Endothelial cell of hepatic sinusoid (primary cell): ENCODE results near the gene MAP2K5.
"Not testable (repeated sequence)": the region's sequence is repeated elsewhere in the genome, so short reads cannot be mapped to it uniquely, and the experiment has no call there.

Source experiments
- in situ Hi-C: cut with HindIII; loops from 2 replicates; pipeline ENCODE4 v1.10.0; 2017; ENCODE audit warnings: low sequenced_read_pairs

MAP2K5 gene

DNA sequence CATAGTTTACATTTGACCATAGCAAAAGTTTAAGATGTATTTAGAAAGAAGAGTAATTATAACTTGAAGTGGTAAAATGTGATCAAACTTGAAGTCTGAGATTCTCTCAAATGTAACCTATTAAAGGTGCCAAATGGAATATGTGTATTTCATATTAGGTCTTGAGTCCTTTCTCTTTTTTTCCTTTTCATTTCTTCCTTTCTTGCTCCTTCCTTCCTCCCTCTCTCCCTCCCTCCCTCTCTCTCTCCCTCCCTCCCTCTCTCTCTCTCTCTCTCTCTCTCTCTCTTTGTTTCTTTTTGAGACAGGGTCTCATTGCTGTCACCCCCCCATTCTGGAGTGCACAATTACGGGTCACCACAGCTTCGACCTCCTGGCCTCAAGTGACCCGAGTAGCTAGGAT lies 47.7 kb downstream of the MAP2K5 start:
- in situ Hi-C loops: no loop called here

DNA sequence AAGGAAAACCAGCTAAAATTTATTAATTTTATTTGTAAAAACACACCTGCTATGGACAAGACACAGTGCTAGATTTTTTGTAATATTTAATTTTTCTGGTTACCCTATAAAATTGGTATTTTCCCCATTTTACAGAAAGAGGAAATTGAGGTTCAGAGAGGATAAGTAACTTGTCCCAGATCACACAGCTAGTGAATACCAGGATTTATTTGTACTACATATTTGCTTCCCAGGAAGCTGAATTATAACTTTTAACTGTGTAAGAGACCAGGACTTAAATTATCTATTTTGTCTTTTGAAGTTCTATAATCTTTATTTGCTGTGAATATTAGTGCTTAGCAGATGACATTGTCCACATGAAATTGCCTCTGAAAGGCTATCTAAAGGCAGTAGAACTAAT lies 49.7 kb downstream of the MAP2K5 start:
- in situ Hi-C loops: no loop called here

DNA sequence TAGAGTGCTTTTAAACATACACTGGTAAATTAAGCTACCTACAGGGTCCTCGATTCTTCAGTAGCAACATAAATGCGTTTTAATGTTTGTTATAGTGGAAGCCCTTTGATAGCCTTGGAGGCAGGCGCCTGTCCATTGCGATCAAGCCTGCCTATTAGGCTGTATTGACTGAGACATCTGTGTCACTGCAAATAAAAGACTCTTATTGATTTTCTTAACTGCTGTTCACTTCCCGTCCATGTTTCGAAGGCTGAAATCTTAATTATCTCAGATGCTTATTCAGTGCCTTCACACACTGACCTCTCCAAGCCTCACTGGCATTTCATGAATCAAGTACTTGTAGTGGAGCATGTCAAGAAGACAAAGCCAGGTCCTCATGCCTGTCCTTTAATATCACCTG lies 51.1 kb downstream of the MAP2K5 start:
- in situ Hi-C loops: no loop called here

DNA sequence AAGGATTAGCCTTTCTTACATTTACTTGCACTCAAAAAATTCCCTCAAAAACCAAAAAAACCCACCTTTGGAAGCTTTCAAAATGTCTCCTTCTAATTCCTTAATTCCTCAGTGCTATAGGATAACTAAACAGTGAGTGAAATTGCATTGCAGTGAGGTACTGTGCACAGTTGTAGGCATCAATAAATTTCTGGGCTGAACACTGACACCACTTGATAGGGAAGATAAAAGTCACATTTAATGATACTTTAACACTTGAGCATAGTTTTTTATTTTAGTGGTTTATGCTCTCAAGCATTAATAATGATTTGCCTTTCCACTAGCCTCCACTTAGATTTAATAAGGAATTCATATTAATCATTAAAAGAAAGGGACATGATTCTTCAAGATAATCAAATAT lies 52.3 kb downstream of the MAP2K5 start:
- in situ Hi-C loops: loop anchor here (5.0 kb wide), 1 partner anchor 83 kb away; no protein-coding TSS in a partner anchor

DNA sequence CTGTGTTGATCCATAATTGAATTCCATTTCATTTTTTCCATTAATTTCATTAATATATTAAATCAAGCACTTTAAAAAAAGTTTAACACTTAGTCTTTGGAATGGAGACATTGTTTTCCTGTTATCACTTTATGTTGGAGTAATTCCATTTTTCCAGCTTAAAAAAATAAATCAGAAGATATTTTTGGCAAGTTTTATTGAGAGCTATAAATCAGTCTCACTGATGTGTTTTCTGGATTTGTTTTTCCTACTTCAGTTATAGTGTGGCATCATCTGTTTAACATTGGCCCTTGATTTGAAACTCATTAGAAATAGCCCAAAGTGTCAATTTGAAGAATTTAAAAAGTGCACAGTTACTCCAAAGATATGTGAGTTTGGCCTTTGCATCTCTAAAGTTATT lies 53.1 kb downstream of the MAP2K5 start:
- in situ Hi-C loops: loop anchor here (5.0 kb wide), 1 partner anchor 82 kb away; no protein-coding TSS in a partner anchor

DNA sequence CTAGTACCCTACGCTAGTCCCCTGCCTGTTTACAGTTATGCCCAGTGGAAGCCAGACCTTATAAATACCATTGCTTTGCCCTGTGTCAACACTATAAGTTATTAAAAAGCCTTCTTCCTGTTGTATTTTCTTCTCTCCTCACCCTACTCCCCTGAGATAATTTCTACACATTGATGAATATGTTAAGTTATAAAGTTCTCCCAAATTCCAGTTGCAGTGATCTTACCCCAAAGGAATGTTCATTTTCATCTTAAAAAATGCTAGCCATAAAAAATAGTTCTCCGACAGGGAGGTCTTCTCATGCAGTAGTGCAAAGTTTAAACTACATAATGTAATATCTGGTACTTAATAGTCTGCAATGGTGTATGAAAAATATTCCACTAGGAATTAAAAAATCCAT lies 58.6 kb downstream of the MAP2K5 start:
- in situ Hi-C loops: no loop called here

DNA sequence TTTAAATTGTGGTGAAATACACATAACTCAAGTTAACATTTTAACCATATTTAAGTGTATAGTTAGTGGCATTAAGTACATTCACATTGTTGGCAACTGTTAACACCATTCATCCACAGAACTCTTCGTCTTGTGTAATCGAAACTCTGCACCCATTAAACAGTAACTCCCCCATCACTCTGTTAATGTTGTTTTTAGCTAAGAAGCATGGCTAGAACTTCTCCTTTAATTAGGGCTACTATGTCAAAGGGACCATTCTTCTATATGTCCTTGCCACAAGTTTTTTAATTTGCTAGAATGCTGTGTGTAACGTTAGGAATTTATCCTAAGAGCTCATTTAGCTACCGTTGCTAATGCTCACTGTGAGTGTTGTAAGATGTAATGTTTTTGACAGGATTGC lies 60.6 kb downstream of the MAP2K5 start:
- in situ Hi-C loops: no loop called here

DNA sequence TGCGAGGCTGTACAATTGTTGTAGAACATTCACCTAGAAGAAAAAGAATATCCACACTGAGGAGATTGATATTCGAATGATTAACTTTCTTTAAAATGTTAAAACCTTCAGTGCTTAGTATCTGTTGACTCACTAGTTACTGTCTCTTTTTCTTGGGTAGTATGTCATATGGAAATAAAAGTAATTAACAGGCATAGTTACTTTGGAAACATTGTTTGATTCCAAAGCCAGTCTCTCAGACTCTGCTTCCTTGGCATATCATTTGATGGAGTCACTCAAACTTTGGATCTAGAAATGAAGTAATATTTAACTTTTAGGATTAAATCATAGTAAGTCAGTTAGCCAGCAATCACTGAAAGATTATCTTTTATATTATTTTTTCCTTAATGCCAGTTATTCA lies 63.4 kb downstream of the MAP2K5 start:
- in situ Hi-C loops: no loop called here

DNA sequence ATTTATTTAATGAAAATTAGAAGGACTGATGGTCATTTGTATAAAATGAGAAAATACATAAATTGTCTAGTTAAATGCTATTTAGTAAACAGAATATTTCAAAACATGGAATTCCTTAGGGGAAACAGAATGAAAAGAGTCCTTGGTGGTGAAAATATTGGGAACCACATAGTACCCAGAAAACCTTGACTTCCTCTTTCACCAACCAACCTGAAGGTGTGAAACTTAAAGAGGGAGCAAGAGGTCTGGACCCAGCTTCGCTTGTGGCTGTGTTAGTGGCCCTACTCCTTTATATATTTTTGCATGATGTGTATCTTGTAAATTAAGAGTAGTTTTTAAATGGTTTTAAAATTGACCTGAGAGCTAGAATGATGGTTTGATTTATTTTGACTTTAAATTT lies 64.2 kb downstream of the MAP2K5 start:
- in situ Hi-C loops: no loop called here

DNA sequence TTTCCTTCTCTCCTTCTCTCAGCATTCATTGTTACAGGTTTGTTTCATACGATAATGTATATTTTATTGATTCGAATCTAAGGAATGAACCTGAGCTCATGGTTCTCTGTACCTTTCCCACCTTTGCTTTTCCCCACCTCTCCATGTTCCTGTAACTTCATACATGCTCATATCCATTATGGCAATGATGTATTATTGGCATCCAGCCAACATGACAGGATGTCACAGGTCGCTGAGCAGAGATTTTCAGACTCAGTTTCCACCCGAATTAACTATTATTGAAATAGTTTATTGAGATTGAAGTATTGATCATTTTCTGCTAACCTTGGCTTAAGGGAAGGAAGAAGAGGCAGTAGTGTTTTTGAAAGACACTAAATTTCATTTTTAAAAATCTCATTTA lies 64.8 kb downstream of the MAP2K5 start:
- in situ Hi-C loops: no loop called here

DNA sequence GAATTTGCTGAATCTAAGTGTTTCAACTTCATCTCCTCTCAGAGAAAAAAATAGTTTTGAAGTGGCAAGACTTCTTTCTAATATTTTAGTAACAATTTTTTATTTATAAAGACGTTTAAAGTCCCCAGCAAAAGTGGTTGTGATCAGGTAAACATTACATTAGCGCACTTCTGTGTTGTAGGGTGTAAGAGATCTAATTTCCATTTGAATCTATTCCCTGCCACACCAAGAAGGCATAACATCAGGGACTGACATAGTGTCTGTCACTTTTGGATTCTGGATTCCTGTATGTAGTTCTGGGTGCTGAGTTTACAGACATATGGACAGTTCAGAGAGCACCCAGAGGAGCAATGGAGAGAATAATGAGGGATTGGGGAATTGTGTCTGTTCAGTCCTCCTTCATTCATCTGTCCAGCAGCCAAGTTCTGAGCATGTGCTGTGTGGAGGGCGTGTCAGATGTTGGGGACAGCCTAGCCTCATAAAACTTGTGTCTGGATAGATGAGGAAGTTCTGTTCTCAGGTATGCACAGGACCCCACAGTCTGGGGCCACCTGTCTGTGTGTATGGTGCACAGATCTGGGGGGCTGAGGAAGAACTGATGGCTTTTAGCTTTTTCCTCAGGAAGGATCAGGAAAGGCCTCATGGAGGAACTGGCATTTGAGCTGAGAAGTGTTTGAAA lies 65.6 kb downstream of the MAP2K5 start:
- in situ Hi-C loops: no loop called here

DNA sequence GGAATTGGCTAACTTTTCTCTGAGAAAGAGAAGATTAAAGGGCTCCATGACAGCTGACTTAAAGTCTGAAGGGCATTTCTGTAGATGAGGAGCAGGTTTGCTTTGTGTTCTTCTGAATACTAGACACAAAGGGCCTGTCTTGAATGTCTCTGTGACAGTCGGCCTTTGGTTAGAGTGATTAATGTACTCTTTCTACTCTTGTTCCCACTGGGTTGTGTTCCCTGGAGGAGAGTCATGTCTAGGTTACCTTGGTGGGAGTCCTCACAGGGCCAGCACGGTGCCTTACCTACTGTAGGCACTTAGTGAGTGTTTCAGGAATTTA lies 66.1 kb downstream of the MAP2K5 start:
- in situ Hi-C loops: no loop called here

DNA sequence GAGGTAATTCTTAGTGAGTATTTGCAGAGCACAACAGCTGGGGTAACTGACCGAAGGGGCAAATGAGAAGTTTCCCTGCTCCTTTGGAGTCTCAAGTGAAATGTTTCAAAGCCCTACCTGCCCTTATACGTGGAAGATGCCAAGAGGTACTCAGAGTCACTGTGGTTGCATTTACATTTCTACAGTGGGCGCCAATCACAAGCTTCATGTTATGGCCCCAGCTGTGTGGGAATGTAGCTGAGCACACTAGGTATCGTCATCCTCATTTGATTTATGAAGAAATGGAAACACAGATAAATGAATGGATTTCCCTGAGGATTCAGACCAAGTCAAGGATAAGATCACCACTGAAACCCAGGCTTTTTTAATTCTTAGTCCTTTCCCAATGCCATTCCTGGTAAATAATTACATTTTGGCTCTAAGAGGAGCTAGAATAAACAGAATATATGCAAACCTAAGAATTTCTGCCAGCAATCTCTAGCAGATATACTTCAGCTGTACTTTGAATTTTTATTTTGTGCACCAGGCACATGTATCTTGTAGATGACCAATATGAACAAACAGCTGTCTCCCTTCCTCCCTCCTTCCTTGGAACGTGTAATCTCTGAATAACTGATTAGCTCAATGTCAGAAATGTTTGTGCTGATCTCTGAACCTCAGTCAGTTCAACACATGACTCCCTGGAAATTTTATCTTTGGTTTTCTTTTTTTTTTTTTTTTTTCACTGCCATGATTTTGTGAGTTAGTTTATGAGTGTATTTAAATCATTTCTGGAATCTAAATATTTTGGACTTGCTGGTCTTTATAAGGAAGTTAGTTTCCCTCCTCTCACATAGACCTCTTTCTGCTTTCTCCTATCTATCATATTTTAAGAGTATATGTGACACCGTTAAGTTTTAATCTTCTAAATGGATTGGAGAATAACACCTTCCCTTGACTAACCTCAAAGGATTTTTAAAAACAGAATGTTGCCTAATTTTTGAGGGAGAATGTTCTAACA lies 69.2 kb downstream of the MAP2K5 start:
- in situ Hi-C loops: loop anchor here (5.0 kb wide), 2 partner anchors 49 to 51 kb away; no protein-coding TSS in a partner anchor

DNA sequence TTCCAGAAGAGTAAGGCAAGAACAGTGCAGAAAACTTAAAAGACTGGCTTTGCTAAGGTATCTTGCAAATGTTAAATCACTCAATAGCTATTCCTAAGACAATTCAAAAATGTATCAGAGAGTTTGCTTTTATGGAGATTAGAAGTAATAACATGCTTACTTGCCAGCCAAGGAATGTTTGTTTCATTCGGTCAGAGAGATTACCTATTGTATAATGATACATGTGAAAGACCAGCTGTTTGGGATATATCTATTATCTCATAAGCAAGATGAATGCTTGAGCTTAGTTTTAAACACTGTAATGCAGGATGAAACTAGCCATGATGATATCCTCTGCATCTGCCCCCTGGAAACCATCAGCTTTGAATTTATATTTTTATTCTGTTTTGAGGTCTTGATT lies 70.7 kb downstream of the MAP2K5 start:
- in situ Hi-C loops: loop anchor here (5.0 kb wide), 2 partner anchors 49 to 51 kb away; no protein-coding TSS in a partner anchor

DNA sequence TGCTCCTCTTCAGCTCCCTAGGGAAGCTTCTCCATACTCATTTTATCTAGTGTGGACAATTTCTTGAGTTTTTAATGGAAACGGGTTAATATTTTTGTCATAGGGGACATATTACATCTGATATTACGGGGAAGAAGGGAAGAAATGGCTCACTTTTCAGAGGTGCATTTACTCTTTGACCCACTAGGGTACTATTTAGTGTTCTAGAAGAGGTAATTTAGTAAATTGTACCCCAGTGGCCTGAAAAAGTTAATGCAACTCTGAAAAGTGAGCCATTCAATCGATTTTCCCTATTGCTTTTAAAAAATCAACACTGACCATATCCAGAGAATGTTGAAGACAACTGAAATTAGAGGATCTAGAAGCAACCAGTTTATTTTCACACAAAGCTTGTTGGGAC lies 71.2 kb downstream of the MAP2K5 start:
- in situ Hi-C loops: loop anchor here (5.0 kb wide), 2 partner anchors 49 to 51 kb away; no protein-coding TSS in a partner anchor

DNA sequence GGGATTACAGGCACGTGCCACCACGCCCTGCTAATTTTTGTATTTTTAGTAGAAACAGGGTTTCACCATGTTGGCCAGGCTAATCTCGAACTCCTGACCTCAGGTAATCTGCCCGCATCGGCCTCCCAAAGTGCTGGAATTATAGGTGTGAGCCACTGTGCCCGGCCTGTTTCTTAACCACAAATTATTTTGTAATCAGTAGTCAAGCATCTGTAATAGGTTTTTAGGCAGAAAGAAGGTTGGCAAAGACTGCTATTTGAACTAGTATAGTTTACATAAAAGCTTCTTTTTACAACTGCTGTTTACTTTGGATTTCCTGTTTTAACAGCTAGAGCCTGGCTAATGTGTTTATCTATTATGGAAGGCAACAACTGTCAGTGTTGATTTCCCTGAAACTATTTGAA lies 72.6 kb downstream of the MAP2K5 start:
- in situ Hi-C loops: not testable (repeated sequence)

DNA sequence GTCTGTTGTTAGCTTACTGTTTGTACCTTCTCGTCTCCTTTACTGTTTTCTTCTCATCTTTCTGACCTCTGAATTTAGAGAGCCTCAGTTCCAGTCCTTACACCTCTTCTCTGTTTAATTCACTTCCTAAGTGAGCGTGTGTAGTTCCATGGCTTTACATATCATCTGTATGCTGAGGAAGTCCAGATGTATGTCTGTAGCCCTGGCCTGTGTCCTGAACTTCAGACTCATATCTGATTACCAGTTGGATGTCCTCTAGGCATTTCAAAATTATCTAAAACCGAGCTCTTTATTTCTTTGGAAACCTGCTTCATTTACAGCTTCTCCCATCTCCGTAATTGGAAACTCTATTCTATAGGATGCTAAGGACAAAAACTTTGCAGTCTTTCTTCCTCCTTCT lies 75.8 kb downstream of the MAP2K5 start:
- in situ Hi-C loops: no loop called here

DNA sequence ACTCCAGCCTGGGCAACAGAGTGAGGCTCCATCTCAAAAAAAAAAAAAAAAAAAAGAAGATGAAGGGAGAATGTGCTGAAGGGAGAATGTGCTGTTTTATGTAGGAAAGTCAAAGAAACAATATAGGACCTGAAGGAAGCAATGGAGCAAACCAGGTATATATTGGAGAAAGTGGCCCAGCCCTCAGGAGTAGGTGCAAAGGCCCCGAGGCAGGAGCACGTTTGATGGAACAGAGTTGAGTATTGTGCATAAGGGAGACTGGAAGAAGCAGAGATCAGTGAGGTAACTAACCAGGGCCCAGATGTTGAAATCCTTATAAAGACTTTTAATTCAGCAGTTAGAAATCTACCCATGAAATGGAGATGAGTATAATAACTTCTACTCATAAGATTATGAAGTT lies 79.6 kb downstream of the MAP2K5 start:
- in situ Hi-C loops: no loop called here

DNA sequence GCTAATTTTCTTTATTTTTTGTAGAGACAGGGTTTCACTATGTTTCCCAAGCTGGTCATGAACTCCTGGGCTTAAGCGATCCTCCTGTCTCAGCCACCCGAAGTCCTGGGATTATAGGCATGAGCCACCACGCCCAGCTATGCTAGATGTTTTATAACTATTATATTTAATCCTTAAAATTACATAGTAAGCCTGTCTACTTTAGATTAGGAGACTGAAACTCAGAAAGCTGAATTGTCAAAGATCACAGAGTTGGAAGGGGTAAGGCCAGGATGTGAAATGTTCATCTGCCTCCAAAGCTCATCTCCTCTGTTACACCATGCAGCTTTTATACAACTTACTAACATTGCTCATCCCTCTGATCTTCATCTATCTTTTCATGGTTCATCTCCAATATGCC lies 89.8 kb downstream of the MAP2K5 start:
- in situ Hi-C loops: no loop called here

DNA sequence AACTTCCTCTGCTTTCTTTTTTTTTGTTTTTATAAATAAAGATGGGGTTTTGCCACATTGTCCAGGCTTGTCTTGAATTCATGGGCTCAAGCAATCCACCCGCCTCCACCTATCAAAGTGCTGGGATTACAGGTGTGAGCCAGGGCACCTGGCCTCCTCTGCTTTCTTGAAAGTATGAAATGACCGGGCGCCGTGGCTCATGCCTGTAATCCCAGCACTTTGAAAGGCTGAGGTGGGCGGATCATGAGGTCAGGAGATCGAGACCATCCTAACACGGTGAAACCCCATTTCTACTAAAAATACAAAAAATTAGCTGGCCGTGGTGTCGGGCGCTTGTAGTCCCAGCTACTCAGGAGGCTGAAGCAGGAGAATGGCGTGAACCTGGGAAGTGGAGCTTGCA lies 93.4 kb downstream of the MAP2K5 start:
- in situ Hi-C loops: not testable (repeated sequence)

DNA sequence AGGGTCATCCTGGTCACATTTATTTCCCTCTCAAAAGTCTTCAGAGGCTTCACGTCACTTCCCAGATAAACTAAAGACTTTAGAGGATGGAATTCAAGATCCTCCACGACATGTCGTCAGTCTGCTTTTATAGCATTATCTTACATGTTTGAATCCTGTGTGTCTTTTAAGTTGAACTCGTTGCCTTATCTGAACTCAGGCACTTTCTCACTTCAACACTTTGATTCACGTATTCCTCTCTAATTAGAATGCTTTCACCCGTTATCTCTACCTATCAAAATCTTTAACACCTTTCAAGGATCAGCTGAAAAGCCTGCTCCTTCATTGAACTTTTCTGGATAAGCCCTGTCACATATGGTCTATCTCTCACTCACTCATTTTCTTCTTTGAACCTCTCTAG lies 97.1 kb downstream of the MAP2K5 start:
- in situ Hi-C loops: no loop called here

DNA sequence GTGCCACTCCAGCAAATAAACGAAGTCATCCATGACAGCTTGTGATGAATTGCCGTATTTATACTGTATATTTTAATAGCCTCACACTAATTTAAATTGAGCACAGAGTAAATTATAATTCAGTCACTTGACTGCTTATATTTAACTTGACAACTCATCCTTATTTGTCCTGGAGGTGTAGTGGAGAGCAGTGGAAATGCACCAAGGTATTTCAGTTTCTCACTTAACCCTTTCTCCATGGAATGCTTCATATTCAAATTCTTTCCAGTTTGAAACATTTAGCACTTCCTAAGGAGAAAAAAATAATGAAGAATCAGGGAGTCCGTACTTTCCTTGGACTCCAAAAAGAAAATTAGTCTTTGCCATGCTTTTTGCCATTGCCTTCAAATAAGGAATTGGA lies 99.0 kb downstream of the MAP2K5 start:
- in situ Hi-C loops: no loop called here
